ENCODE measurements around the gene SPHK1. TPM values are rescaled to one million over a fixed set of nuclear protein-coding genes. Genes with fewer than 3 reads are reported as not detected.

SPHK1 gene
- total RNA-seq, 2 experiments from 2014 or later = 0.28 to 0.78 TPM

- H3K36me3 ChIP-seq (ENCODE audit: insufficient read depth, low read length) = peaks cover 83% of the 10 kb centered on the region
- H3K79me2 ChIP-seq (ENCODE audit: insufficient read depth, low read depth, low read length) = no peaks in the 10 kb centered on the region
- no peak overlapping the region for H2AFZ ChIP-seq (ENCODE audit: low read length)
- H3K27ac ChIP-seq (ENCODE audit: low read depth, low read length, poor library complexity, severe bottlenecking) = no peak overlapping the region
- no peak overlapping the region for H3K4me3 ChIP-seq (ENCODE audit: low read depth, low read length, poor library complexity, severe bottlenecking)
- intact Hi-C loops (cut with micrococcal nuclease; ENCODE audit: unreplicated experiment) = no loop called here
- no peaks in the 10 kb centered on the region for H3K9me3 ChIP-seq (ENCODE audit: low read length)
- DNase-seq (ENCODE audit: low spot score) = no peak
- BruUV-seq (replicated peaks) = no TSS peak
- POLR2A ChIA-PET = interaction anchor here (1.6 kb wide), 1 partner anchor 39 kb away, joined by 3 read pairs; no protein-coding TSS in a partner anchor
- no peak for TF ChIP-seq EZH2phosphoT487 (IDR thresholded peaks at IDR 0.05; ENCODE audit: borderline replicate concordance, low read depth, low read length)
- TF ChIP-seq, protein P1, sequence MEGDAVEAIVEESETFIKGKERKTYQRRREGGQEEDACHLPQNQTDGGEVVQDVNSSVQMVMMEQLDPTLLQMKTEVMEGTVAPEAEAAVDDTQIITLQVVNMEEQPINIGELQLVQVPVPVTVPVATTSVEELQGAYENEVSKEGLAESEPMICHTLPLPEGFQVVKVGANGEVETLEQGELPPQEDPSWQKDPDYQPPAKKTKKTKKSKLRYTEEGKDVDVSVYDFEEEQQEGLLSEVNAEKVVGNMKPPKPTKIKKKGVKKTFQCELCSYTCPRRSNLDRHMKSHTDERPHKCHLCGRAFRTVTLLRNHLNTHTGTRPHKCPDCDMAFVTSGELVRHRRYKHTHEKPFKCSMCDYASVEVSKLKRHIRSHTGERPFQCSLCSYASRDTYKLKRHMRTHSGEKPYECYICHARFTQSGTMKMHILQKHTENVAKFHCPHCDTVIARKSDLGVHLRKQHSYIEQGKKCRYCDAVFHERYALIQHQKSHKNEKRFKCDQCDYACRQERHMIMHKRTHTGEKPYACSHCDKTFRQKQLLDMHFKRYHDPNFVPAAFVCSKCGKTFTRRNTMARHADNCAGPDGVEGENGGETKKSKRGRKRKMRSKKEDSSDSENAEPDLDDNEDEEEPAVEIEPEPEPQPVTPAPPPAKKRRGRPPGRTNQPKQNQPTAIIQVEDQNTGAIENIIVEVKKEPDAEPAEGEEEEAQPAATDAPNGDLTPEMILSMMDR (conservative IDR thresholded peaks at IDR 0.05; ENCODE audit: low read length) = no peak
- no peaks in the 10 kb centered on the region for H3K4me1 ChIP-seq (ENCODE audit: insufficient read depth, low read length, poor library complexity, severe bottlenecking)
- CTCF ChIA-PET (ENCODE audit: unreplicated experiment) = no interaction called here
- H3K4me2 ChIP-seq (ENCODE audit: low read length) = no peak overlapping the region
- H3K9me2 ChIP-seq (ENCODE audit: insufficient read depth, low read length) = no peaks in the 10 kb centered on the region
- no peaks in the 10 kb centered on the region for H4K20me1 ChIP-seq (ENCODE audit: insufficient read depth, low read length)
Measured at GRCh38 chr17:76395980-76396379, 11.6 kb downstream of the SPHK1 start.

DNA sequence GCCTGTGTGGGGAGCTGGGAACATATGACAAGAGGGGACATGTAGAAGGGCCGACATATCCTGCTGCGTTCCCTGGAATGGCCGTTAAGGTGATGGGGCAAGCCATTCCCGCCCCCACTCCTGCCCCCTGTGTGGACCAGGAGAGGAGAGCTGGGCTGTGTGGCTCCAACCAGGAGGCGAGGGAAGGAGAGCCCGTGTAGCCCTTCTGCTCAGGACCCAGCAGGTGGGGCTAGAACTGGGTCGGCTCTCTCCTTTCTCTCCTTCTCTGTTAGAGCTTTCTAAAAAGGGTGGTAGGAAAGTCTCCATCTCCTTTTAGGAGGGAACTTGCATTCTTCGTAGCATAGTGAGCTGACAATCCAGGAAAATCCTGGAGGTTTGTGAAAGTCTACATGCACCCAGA is 12.8 kb downstream of the SPHK1 start:
- no peaks in the 10 kb centered on the region for H3K4me1 ChIP-seq (ENCODE audit: insufficient read depth, low read length, poor library complexity, severe bottlenecking)
- intact Hi-C loops (cut with micrococcal nuclease; ENCODE audit: unreplicated experiment) = no loop called here
- ChIA-PET POLR2A (interaction anchor here (1.6 kb wide), 1 partner anchor 40 kb away, joined by 3 read pairs; no protein-coding TSS in a partner anchor), CTCF (ENCODE audit: unreplicated experiment) (interaction anchor here (1.0 to 2.0 kb wide), 8 partner anchors 8 to 94 kb away, joined by 3 to 10 read pairs (median 5); partner anchors contain the start of gene PRPSAP1)
- TF ChIP-seq, protein P1 (conservative IDR thresholded peaks at IDR 0.05; ENCODE audit: low read length) = no peak
- no peak for TF ChIP-seq EZH2phosphoT487 (IDR thresholded peaks at IDR 0.05; ENCODE audit: borderline replicate concordance, low read depth, low read length)
- no TSS peak for BruUV-seq (replicated peaks)
- no peak overlapping the region for H2AFZ ChIP-seq (ENCODE audit: low read length)
- peaks cover 83% of the 10 kb centered on the region for H3K36me3 ChIP-seq (ENCODE audit: insufficient read depth, low read length)
- DNase-seq (ENCODE audit: low spot score) = no peak
- H3K79me2 ChIP-seq (ENCODE audit: insufficient read depth, low read depth, low read length) = no peaks in the 10 kb centered on the region
- H3K27ac ChIP-seq (ENCODE audit: low read depth, low read length, poor library complexity, severe bottlenecking) = no peak overlapping the region
- no peak overlapping the region for H3K4me3 ChIP-seq (ENCODE audit: low read depth, low read length, poor library complexity, severe bottlenecking)
- H3K4me2 ChIP-seq (ENCODE audit: low read length) = no peak overlapping the region
- H3K9me2 ChIP-seq (ENCODE audit: insufficient read depth, low read length) = no peaks in the 10 kb centered on the region
- H4K20me1 ChIP-seq (ENCODE audit: insufficient read depth, low read length) = no peaks in the 10 kb centered on the region
- no peaks in the 10 kb centered on the region for H3K9me3 ChIP-seq (ENCODE audit: low read length)
